Peyer's patch (tissue), 4 donors: ENCODE data around the gene PPFIA4.

Source experiments
- POLR2A ChIP-seq, 2 donors: fragments of 450-650 bp; IDR thresholded peaks; one replicate each; pipeline ENCODE4 v1.5.1; 2017; ENCODE audit warnings: antibody characterized with exemption in 2 of 2, mild to moderate bottlenecking in 2 of 2, moderate library complexity in 2 of 2
- TF ChIP-seq, protein P1 (sequence below), 6 experiments: fragments of 450-650 bp in 4 of 6; fragments of 200-600 bp in 2 of 6; sonication (generic) in 1 of 6; IDR thresholded peaks; one replicate each; pipeline ENCODE4 v1.5.1; 2017 to 2019; ENCODE audit warnings: antibody characterized with exemption in 6 of 6, mild to moderate bottlenecking in 3 of 6, moderate library complexity in 1 of 6

DNA sequence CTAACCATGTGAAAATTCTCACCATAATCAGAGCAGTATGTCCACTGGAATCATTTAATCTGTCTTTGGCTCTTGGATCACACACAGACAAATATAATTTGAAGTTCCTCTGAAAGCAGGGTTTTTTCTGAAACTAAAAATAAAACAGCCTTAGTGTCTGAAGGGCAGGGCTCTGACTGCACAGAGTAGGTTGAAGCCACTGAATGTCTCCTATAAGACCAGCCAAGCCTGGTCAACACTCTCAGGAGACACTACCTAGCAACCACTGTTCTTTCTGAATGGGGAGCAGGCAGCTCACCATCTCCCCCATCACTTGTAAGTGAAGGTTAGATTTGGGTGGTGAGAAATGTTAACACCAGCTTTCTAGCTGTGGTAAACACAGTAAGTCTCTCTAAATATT lies 35.2 kb upstream of the PPFIA4 start:
- TF ChIP-seq, protein P1, sequence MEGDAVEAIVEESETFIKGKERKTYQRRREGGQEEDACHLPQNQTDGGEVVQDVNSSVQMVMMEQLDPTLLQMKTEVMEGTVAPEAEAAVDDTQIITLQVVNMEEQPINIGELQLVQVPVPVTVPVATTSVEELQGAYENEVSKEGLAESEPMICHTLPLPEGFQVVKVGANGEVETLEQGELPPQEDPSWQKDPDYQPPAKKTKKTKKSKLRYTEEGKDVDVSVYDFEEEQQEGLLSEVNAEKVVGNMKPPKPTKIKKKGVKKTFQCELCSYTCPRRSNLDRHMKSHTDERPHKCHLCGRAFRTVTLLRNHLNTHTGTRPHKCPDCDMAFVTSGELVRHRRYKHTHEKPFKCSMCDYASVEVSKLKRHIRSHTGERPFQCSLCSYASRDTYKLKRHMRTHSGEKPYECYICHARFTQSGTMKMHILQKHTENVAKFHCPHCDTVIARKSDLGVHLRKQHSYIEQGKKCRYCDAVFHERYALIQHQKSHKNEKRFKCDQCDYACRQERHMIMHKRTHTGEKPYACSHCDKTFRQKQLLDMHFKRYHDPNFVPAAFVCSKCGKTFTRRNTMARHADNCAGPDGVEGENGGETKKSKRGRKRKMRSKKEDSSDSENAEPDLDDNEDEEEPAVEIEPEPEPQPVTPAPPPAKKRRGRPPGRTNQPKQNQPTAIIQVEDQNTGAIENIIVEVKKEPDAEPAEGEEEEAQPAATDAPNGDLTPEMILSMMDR (IDR thresholded peaks at IDR 0.05), result no peak
- TF ChIP-seq POLR2A (IDR thresholded peaks at IDR 0.05), result no peak
